Nephron (organoid): ENCODE results near the gene MTREX.

Source experiments
- H3K27ac Mint-ChIP-seq, 3 experiments: 2 replicates each; pipeline ENCODE4 v1.8.0; 2020; ENCODE audit warnings: mixed read lengths in 3 of 3, mild to moderate bottlenecking in 2 of 3, moderate library complexity in 1 of 3
- H3K27me3 Mint-ChIP-seq: 2 replicates; pipeline ENCODE4 v1.8.0; 2021; ENCODE audit warnings: low read depth, mild to moderate bottlenecking, moderate library complexity, mixed read lengths
- H3K36me3 Mint-ChIP-seq: 2 replicates; pipeline ENCODE4 v1.8.0; 2020; ENCODE audit warnings: low read depth, mixed read lengths
- H3K4me1 Mint-ChIP-seq: 2 replicates; pipeline ENCODE4 v1.8.0; 2020; ENCODE audit warnings: mixed read lengths
- H3K4me3 Mint-ChIP-seq, 3 experiments: 2 replicates each; pipeline ENCODE4 v1.8.0; 2020; ENCODE audit warnings: mild to moderate bottlenecking in 3 of 3, mixed read lengths in 3 of 3, moderate library complexity in 2 of 3
- H3K9me3 Mint-ChIP-seq: 2 replicates; pipeline ENCODE4 v1.8.0; 2020; ENCODE audit warnings: mixed read lengths
- CTCF ChIP-seq, 3 experiments: fragments of 200-600 bp; sonication (generic); IDR thresholded peaks; one replicate each; pipeline ENCODE4 v1.5.0; 2021; ENCODE audit warnings: antibody characterized with exemption in 3 of 3; ENCODE audit not compliant: unreplicated experiment in 3 of 3

Gene MTREX

GRCh38 chr5:55305345-55305744, 2.4 kb upstream of the MTREX start:
- Mint-ChIP-seq H3K27ac (no peak overlapping the region), H3K9me3 (no peaks in the 10 kb centered on the region), H3K36me3 (peaks cover 22% of the 10 kb centered on the region), H3K4me3 (no peak overlapping the region), H3K27me3 (no peaks in the 10 kb centered on the region), H3K4me1 (peaks cover 11% of the 10 kb centered on the region)
- no peak for TF ChIP-seq CTCF (IDR thresholded peaks at IDR 0.05; ENCODE audit: unreplicated experiment in 3 of 3)

GRCh38 chr5:55306641-55307382, 977 bp upstream of the MTREX start:
- H3K4me3 Mint-ChIP-seq: no peak overlapping the region
- no peaks in the 10 kb centered on the region for H3K27me3 Mint-ChIP-seq
- H3K27ac Mint-ChIP-seq: no peak overlapping the region
- H3K9me3 Mint-ChIP-seq: no peaks in the 10 kb centered on the region
- peaks cover 17% of the 10 kb centered on the region for H3K4me1 Mint-ChIP-seq
- TF ChIP-seq CTCF (IDR thresholded peaks at IDR 0.05; ENCODE audit: unreplicated experiment in 3 of 3): no peak
- H3K36me3 Mint-ChIP-seq: peaks cover 21% of the 10 kb centered on the region

- H3K4me3 Mint-ChIP-seq: no peak overlapping the region
- H3K4me1 Mint-ChIP-seq: peaks cover 12% of the 10 kb centered on the region
- no peak overlapping the region for H3K27ac Mint-ChIP-seq
- peaks cover 19% of the 10 kb centered on the region for H3K36me3 Mint-ChIP-seq
- no peak for TF ChIP-seq CTCF (IDR thresholded peaks at IDR 0.05; ENCODE audit: unreplicated experiment in 3 of 3)
- no peaks in the 10 kb centered on the region for H3K9me3 Mint-ChIP-seq
- H3K27me3 Mint-ChIP-seq: no peaks in the 10 kb centered on the region
These were observed 556 bp downstream of the MTREX start for GRCh38 chr5:55308254-55308836.

- peaks cover 5% of the 10 kb centered on the region for H3K4me1 Mint-ChIP-seq
- TF ChIP-seq CTCF (IDR thresholded peaks at IDR 0.05; ENCODE audit: unreplicated experiment in 3 of 3): no peak
- H3K9me3 Mint-ChIP-seq: peaks cover 18% of the 10 kb centered on the region
- H3K27ac Mint-ChIP-seq: no peak overlapping the region
- H3K4me3 Mint-ChIP-seq: no peak overlapping the region
- H3K27me3 Mint-ChIP-seq: no peaks in the 10 kb centered on the region
- H3K36me3 Mint-ChIP-seq: peaks cover 57% of the 10 kb centered on the region
These were observed 6.3 kb downstream of the MTREX start for GRCh38 chr5:55313870-55314617.

GRCh38 chr5:55316289-55316688, 8.5 kb downstream of the MTREX start:
- peaks cover 53% of the 10 kb centered on the region for H3K36me3 Mint-ChIP-seq
- peaks cover 18% of the 10 kb centered on the region for H3K9me3 Mint-ChIP-seq
- H3K27ac Mint-ChIP-seq: no peak overlapping the region
- no peak overlapping the region for H3K4me3 Mint-ChIP-seq
- H3K4me1 Mint-ChIP-seq: peaks cover 2% of the 10 kb centered on the region
- TF ChIP-seq CTCF (IDR thresholded peaks at IDR 0.05; ENCODE audit: unreplicated experiment in 3 of 3): no peak
- no peaks in the 10 kb centered on the region for H3K27me3 Mint-ChIP-seq
